ENCODE results near the gene FAM234B. TPM values are rescaled to one million over a fixed set of nuclear protein-coding genes. Genes with fewer than 3 reads are reported as not detected.

Gene FAM234B
- polyA plus RNA-seq, 1 donor from 2014 or later, result 20.5 TPM

DNA sequence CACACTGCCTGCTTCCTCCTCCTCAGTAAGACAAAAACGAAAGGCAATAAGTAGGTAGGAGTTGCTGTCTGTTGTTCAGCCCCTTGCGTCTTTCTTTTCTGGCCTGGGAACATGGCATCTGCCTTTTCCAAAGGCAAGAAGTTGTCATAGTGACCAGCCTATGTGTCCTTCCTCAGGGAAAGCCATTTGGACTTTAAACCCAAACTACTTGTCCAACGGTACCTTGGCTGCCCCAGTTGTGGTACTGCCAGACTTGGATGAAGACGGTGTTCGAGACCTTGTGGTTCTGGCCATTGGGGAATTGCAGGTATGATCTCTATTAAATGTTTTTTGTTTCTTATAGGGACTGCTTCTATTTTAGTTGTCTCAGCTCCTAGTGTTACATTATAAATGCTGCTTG is 18.5 kb downstream of the FAM234B start:
- Histone ChIP-seq H3K27me3 (ENCODE audit: insufficient read depth, low read depth, low read length) (no peaks in the 10 kb centered on the region), H3K4me3 (ENCODE audit: low read length) (no peak overlapping the region), H4K20me1 (ENCODE audit: insufficient read depth) (no peaks in the 10 kb centered on the region), H3K27ac (ENCODE audit: low read length) (no peak overlapping the region), H2AFZ (ENCODE audit: low read depth, low read length) (no peak overlapping the region), H3K36me3 (ENCODE audit: insufficient read depth, low read length) (peaks cover 16% of the 10 kb centered on the region), H3K9me3 (ENCODE audit: low read length) (no peaks in the 10 kb centered on the region), H3K4me2 (ENCODE audit: low read length) (no peak overlapping the region), H3K79me2 (replicated peaks; ENCODE audit: insufficient read depth, low read length) (no peaks in the 10 kb centered on the region), H3K9ac (ENCODE audit: low read length) (no peak overlapping the region), H3F3A (ENCODE audit: insufficient read depth, low read length, poor library complexity, severe bottlenecking) (no peaks in the 10 kb centered on the region), H3K9me2 (ENCODE audit: insufficient read depth, low read length) (no peaks in the 10 kb centered on the region)
- TF ChIP-seq POLR2AphosphoS5 (IDR thresholded peaks at IDR 0.05) (no peak), RAD21 (conservative IDR thresholded peaks at IDR 0.05) (no peak), TAF1 (IDR thresholded peaks at IDR 0.05; ENCODE audit: low read depth) (no peak), EZH2 (IDR thresholded peaks at IDR 0.05; ENCODE audit: borderline replicate concordance, insufficient read depth, low read length, poor library complexity, severe bottlenecking) (no peak), MXI1 (conservative IDR thresholded peaks at IDR 0.05; ENCODE audit: poor library complexity, severe bottlenecking) (no peak), SMC3 (conservative IDR thresholded peaks at IDR 0.05; ENCODE audit: poor library complexity) (no peak), EP300 (conservative IDR thresholded peaks at IDR 0.05; ENCODE audit: poor library complexity, severe bottlenecking) (no peak)
- TF ChIP-seq, protein P1, sequence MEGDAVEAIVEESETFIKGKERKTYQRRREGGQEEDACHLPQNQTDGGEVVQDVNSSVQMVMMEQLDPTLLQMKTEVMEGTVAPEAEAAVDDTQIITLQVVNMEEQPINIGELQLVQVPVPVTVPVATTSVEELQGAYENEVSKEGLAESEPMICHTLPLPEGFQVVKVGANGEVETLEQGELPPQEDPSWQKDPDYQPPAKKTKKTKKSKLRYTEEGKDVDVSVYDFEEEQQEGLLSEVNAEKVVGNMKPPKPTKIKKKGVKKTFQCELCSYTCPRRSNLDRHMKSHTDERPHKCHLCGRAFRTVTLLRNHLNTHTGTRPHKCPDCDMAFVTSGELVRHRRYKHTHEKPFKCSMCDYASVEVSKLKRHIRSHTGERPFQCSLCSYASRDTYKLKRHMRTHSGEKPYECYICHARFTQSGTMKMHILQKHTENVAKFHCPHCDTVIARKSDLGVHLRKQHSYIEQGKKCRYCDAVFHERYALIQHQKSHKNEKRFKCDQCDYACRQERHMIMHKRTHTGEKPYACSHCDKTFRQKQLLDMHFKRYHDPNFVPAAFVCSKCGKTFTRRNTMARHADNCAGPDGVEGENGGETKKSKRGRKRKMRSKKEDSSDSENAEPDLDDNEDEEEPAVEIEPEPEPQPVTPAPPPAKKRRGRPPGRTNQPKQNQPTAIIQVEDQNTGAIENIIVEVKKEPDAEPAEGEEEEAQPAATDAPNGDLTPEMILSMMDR (IDR thresholded peaks at IDR 0.05; ENCODE audit: poor library complexity, severe bottlenecking), result no peak
- TF ChIP-seq, protein P2, sequence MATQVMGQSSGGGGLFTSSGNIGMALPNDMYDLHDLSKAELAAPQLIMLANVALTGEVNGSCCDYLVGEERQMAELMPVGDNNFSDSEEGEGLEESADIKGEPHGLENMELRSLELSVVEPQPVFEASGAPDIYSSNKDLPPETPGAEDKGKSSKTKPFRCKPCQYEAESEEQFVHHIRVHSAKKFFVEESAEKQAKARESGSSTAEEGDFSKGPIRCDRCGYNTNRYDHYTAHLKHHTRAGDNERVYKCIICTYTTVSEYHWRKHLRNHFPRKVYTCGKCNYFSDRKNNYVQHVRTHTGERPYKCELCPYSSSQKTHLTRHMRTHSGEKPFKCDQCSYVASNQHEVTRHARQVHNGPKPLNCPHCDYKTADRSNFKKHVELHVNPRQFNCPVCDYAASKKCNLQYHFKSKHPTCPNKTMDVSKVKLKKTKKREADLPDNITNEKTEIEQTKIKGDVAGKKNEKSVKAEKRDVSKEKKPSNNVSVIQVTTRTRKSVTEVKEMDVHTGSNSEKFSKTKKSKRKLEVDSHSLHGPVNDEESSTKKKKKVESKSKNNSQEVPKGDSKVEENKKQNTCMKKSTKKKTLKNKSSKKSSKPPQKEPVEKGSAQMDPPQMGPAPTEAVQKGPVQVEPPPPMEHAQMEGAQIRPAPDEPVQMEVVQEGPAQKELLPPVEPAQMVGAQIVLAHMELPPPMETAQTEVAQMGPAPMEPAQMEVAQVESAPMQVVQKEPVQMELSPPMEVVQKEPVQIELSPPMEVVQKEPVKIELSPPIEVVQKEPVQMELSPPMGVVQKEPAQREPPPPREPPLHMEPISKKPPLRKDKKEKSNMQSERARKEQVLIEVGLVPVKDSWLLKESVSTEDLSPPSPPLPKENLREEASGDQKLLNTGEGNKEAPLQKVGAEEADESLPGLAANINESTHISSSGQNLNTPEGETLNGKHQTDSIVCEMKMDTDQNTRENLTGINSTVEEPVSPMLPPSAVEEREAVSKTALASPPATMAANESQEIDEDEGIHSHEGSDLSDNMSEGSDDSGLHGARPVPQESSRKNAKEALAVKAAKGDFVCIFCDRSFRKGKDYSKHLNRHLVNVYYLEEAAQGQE (IDR thresholded peaks at IDR 0.05; ENCODE audit: borderline replicate concordance), result no peak

DNA sequence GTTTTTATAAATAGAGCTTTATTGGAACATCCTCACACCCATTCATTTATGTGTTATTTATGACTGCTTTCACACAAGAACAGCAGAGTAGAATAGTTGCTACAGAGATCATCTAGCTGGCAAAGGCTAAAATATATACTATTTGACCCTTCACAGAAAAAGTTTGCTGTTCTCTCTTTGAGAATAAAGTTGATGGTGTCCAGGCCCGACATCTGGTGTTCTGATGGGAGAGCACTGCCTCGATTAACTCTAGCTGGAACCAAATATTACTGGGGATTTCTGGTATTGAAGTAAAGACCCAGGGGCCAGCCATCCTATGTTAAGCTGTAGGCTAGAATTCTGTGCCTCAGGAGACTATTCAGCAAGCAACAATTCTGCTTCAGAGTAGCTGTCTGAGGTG is 21.8 kb downstream of the FAM234B start:
- no peaks in the 10 kb centered on the region for H4K20me1 ChIP-seq (ENCODE audit: insufficient read depth)
- no peaks in the 10 kb centered on the region for H3K9me3 ChIP-seq (ENCODE audit: low read length)
- TF ChIP-seq, protein P1 (IDR thresholded peaks at IDR 0.05; ENCODE audit: poor library complexity, severe bottlenecking), result no peak
- no peaks in the 10 kb centered on the region for H3K9me2 ChIP-seq (ENCODE audit: insufficient read depth, low read length)
- H2AFZ ChIP-seq (ENCODE audit: low read depth, low read length), result no peak overlapping the region
- no peaks in the 10 kb centered on the region for H3F3A ChIP-seq (ENCODE audit: insufficient read depth, low read length, poor library complexity, severe bottlenecking)
- H3K27me3 ChIP-seq (ENCODE audit: insufficient read depth, low read depth, low read length), result no peaks in the 10 kb centered on the region
- H3K9ac ChIP-seq (ENCODE audit: low read length), result no peak overlapping the region
- peaks cover 8% of the 10 kb centered on the region for H3K36me3 ChIP-seq (ENCODE audit: insufficient read depth, low read length)
- H3K79me2 ChIP-seq (replicated peaks; ENCODE audit: insufficient read depth, low read length), result no peaks in the 10 kb centered on the region
- H3K4me3 ChIP-seq (ENCODE audit: low read length), result no peak overlapping the region
- no peak overlapping the region for H3K4me2 ChIP-seq (ENCODE audit: low read length)
- H3K27ac ChIP-seq (ENCODE audit: low read length), result no peak overlapping the region
